NCI-H446 treated with DMSO at 0.1 percent for 48 hours (cell line): ENCODE measurements around the gene CTNNA3.

Experiments
- DNase-seq: peaks from one replicate; lab custom pipeline; 2025; lab: John Stamatoyannopoulos, UW

The CTNNA3 gene

GRCh38 chr10:66748217-66748616, 947.8 kb downstream of the CTNNA3 start:
- no peak for DNase-seq

DNA sequence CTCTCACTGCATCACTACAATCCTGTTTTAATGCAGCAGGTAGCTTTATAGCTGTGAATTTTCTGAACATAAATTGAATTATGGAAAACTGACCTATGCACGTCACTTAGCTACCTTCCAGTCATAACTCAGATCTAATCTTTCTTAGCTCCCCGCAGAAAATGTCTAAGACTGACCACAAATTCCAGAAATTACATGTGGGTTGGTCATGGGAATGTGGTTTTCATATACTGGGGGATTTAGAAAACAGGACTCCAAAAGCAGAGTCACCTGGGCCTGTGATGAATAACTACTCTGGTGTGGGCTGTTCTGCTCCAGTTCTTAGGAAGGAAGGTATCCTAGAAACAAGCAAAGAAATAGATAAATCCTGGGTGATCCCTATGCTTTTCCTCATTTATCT, 948.5 kb downstream of the CTNNA3 start:
- no peak for DNase-seq

GRCh38 chr10:66746711-66747110, 949.3 kb downstream of the CTNNA3 start:
- DNase-seq, result no peak

DNA sequence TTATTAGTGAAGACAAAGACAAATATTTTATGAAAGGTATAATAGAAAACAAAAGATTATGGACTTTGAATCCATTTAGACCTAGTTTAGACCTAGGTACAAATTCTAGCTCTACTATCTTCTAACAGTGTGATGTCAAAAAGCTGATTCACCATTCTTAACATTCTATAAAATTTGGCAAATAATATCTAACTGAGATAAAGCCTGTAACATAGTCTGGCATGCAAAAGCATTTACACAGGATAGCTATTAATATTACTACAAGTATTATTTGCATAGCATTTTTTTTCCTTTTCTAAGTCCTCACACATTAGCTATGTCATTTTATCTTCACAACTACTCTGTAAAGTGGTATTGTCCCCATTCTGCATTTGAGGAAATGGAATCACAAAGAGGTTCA, 949.7 kb downstream of the CTNNA3 start:
- DNase-seq, result no peak

DNA sequence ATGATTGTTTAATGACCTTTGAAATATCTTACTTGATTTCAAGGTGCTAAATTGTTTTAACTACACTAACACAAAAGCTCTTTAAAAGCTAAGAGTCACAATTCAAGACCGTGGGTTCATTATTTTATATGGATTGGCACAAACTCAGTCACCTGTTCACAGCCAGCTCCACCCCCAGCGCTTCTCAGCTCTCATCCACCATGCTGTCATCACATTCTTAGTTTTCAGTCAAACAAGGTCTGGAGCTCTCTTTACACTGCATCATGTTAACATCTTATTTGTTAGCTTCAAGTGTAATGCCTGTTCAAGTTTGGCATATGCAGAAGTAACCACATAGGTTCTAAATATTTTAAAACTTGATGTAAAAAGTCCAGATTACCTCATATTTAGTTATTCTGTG, 951.1 kb downstream of the CTNNA3 start:
- no peak for DNase-seq

DNA sequence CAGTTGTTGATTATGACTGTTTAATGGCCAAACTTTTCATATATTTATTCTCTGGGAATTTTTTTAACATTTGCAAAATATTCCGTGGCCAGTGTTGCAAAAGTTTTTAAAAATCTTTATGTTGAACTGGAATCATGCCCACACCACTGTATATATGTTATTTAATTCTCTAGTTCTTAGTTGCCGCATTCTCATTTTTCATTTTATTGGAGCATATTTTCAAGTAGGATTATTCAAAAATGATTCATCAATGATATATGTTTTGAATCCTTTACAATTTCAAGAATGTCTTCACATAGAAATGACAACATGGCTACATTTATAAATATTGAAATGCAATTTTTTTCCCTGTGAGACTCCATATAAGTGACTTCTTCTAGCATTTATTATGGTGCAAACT, 958.8 kb downstream of the CTNNA3 start:
- DNase-seq, result no peak

DNA sequence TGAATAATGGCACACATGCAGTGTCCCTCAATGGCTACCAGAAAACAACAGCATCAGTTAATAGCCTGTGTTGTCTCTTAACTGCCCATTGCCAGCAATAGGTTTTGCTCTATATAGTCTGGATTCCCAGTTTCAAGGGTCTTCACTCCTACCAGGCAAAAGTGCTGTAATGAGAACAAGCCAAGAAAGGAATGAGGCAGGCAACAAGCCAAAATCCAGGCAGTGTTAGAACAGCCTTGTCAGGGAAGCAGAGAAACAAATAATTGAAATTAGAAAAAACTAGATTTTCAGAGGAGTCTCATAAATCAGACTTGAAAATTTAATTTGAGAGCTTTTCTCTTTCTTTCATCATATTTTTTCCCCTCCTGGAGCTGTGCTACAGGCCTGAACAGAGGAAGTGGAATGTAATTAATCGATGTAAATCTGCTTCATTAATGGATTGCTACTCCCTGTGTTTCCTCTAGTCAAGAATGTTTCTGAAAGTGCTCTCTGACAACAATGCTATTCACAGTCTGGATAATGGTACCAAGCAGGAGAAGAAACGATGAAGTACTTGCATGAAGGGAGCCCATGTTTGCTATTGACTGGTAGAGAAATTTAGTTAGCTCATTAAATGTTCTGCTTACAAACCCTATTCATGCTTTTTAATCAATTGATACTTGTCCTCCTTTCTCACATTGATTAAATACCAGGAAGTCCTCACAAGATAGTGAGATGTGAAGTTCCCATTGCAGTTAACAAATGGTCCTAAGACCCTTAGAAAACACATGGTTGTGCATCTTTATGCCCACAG, 972.2 kb downstream of the CTNNA3 start:
- DNase-seq, result no peak

DNA sequence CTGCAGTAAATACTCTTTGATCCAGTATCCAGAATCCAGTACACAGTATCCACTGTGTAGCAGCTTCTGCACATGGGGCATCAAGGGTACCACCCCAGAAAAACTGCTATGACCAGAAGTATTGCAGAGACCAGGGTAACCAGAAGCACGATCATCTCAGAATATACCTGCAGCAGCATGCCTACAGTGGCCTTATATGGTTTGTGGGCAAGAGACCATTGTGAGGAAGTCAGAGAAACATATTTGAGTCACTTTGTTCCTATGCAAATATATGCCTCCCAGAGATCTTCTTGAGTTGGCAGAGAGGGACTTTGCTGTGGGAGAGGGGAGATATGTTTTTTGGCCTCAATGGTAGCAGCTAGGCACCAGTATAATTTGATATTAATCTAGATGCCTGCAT, 976.5 kb downstream of the CTNNA3 start:
- no peak for DNase-seq

- no peak for DNase-seq
These were observed 978.6 kb downstream of the CTNNA3 start for GRCh38 chr10:66717231-66717981.

DNA sequence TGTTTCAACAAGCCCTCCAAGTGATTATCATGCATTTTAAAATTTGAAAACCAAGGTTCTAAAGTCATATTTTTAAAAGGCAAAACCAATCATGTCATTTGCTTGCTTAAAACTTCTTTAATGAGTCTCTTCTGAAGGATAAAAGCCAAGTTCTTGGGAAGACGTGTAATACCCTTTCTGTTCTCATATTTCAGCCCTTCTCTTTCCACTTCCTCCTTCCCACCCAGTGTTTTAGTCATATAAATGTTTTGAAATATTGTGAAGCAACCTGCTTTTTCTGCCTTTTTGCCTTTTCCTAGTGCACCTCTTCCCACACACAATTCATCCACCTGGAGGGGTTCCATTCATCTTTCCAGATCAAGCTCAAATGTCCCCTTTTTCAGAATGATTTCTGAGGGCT, 981.3 kb downstream of the CTNNA3 start:
- no peak for DNase-seq

DNA sequence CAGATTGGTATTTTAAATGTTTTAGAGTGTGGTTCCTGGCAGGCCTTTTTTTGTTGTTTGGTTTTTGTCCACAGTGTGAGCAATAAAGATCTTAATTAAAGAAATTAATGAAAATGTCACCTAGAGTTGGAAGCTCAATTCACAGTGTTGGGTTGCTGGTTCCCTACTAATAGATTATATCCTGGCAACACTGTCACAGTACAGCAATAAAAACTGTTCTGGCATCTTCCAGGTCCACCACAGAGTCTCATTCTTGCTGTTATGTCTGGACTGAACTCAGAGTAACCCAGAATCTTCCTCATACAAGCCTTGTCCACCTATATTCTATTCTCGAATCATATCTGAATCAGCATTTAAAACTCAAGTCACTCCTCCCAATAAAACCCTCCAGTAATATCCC, 982.6 kb downstream of the CTNNA3 start:
- DNase-seq, result no peak

- DNase-seq, result no peak
These were observed 997.9 kb downstream of the CTNNA3 start for GRCh38 chr10:66698069-66698468.

DNA sequence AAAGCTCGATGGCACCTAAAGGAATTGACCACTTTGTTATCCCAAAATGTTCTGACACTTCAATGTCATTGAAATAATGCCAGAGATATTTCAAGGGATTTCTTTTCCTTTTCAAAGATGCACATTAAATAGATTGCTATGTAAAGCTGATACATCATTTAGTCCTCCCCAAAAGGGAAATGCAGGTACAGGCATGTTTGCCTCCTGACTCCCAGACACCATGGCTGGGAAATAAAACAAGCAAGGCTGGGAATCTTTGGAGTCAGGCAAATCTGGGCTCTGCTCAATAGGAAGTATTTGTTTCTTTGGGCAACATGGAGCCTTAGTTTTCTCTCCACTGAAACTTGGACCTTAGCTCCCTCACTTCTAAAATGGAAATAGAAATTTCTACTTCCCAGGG, 1000.9 kb downstream of the CTNNA3 start:
- DNase-seq, result no peak

- DNase-seq, result no peak
These were observed 1011.4 kb downstream of the CTNNA3 start for GRCh38 chr10:66684581-66684980.

DNA sequence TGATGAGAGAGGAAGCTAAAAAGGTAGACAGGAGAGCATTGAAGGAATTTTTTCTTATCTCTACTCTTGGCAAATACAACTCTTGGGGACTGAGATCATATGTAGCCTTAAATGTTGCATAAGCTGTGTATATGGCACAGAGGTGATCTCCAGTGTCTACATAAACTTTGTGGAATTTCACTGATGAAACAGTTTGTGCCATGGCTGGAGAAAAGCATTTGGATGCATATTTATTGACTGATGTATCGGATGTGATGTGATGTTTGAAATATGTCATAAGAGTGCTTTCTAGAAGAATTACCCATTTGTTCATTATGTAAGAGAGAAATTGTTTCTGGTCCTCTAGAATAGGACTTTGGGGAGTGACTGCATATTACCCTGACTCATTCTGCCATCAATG, 1015.1 kb downstream of the CTNNA3 start:
- DNase-seq, result no peak

GRCh38 chr10:66678521-66678920, 1017.5 kb downstream of the CTNNA3 start:
- DNase-seq, result no peak

DNA sequence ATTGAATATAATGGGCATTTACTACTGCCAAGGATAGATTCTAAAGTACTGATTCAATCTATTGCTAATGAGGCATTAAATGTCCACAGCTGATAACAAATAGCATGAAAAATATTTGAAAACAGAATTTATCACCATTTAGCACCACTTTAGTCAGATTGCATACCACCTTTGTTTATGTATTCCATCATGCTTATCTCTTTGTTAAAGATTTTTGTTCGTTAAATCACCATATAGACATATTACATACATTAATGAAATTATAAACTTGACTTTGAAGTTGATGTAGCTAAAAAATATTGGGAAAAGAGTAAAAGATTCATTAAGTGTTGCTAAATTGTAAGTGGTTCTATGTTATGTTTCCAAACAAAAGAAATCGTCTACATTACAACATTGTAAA, 1022.9 kb downstream of the CTNNA3 start:
- no peak for DNase-seq

- no peak for DNase-seq
These were observed 1024.4 kb downstream of the CTNNA3 start for GRCh38 chr10:66671562-66671961.

- DNase-seq, result no peak
These were observed 1024.9 kb downstream of the CTNNA3 start for GRCh38 chr10:66671064-66671463.

DNA sequence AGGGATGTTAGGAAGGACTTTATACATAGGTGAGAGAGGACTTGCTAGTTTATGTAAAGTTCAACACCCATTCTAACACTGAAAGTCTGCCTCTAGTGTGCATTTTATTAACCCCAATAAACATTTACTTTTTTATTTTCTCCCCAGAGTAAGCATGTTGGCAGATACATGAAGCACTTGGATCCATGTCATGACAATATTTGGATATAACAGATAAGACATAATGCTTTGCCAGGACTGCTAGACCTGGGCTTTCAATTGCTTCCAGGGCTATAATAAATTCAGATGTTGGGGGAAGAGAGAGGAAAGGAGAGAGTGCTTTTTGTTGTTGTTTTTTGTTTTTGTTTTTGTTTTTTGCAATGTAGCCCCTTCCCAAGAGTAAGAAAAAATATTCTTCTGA, 1039.5 kb downstream of the CTNNA3 start:
- DNase-seq, result no peak

- DNase-seq, result no peak
These were observed 1041.1 kb downstream of the CTNNA3 start for GRCh38 chr10:66654861-66655260.

DNA sequence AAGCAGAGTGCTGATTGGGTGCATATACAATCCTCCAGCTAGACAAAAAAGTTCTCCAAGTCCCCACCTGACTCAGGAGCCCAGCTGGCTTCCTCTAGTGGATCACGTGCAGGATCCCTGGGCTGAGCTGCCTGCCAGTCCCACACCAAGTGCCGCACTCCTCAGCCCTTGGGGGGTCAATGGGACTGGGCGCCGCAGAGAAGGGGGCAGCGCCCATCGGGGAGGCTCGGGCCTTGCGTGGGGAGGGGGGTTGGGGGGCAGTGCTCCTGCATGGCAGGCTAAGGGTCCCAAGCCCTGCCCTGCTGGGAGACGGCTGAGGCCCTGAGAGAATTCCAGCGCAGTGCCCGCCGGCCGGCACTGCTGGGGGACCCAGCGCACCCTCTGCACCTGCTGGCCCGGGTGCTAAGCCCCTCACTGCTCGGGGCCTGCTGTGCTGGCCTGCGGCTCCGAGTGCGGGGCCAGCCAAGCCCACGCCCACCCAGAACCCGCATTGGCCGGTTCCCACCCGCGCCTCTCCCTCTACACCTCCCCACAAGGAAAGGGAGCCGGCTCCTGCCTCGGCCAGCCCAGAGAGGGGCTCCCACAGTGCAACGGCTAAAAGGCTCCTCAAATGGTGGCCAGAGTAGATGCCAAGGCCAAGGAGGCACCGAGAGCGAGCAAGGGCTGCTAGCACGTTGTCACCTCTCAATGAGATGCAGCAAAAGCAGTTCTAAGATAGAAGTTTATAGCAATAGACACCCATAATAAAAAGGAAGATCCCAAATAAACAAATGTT, 1044.5 kb downstream of the CTNNA3 start:
- DNase-seq, result no peak

DNA sequence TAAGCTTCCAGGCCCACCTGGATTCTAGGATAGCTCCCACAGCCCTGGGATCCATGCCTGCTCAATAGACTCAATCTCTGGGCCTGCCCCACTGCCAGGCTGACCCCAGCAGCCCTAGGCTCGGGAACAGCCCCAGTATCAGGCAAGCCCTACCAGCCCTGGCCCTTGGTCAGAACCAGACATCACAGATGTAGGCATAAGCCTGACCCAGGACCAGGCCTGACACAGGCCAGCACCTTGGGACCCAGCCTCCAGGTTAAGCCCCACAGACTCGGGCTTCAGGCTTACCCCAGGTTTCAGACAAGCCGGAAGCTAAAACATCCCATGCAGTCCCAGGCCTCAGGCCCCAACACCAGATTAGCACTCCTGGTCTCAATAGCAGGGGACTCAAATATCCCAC, 1046.4 kb downstream of the CTNNA3 start:
- DNase-seq, result no peak
